HS-27A (cell line): ENCODE data around the gene CENPL.

ENCODE experiments used
- DNase-seq: peaks from one replicate; pipeline ENCODE4 v3.0.0-alpha.2; 2012; ENCODE audit warnings: low read depth, missing footprints

CENPL gene

GRCh38 chr1:173758110-173758509 is 66.6 kb downstream of the CENPL start:
- no peak for DNase-seq

GRCh38 chr1:173757666-173758065 is 67.0 kb downstream of the CENPL start:
- no peak for DNase-seq

- no peak for DNase-seq
Observed at GRCh38 chr1:173753830-173754229, 70.9 kb downstream of the CENPL start.
